Fibroblast of lung (primary cell): ENCODE data around the gene MUS81. TPM values are rescaled to one million over a fixed set of nuclear protein-coding genes. Genes with fewer than 3 reads are reported as not detected.

ENCODE experiments used
- DNase-seq, 2 donors: peaks; one replicate each; pipeline versions ENCODE4 v3.0.0 to v3.0.0-alpha.2; 2010; ENCODE audit warnings: low read depth in 2 of 2
- H2AFZ ChIP-seq: 2 replicates; pipeline ENCODE4 v1.5.1; 2012; ENCODE audit warnings: low read length, control low read depth, inconsistent platforms
- H3K27ac ChIP-seq: 2 replicates; pipeline ENCODE4 v1.5.1; 2011; ENCODE audit warnings: low read length, control low read depth; ENCODE audit not compliant: insufficient read depth
- H3K27me3 ChIP-seq: 2 replicates; pipeline ENCODE4 v1.5.1; 2011; ENCODE audit warnings: mild to moderate bottlenecking, low read length; ENCODE audit not compliant: control insufficient read depth, insufficient read depth
- H3K36me3 ChIP-seq: 2 replicates; pipeline ENCODE4 v1.5.1; 2011; ENCODE audit warnings: low read length; ENCODE audit not compliant: control insufficient read depth, insufficient read depth
- H3K4me1 ChIP-seq: 2 replicates; pipeline ENCODE4 v1.5.1; 2011; ENCODE audit warnings: low read length; ENCODE audit not compliant: control insufficient read depth, insufficient read depth; ENCODE audit errors: extremely low read depth
- H3K4me2 ChIP-seq: 2 replicates; pipeline ENCODE4 v1.5.1; 2011; ENCODE audit warnings: low read length, control low read depth; ENCODE audit not compliant: insufficient read depth; ENCODE audit errors: extremely low read depth
- H3K4me3 ChIP-seq, 4 experiments: fragments of 200-600 bp in 1 of 4; sonication (generic) in 1 of 4; replicated peaks in 1 of 4; 2 replicates each; pipeline ENCODE4 v1.5.1; 2011 to 2016; ENCODE audit warnings: low read length in 4 of 4, low read depth in 3 of 4, mild to moderate bottlenecking in 3 of 4, control low read depth in 2 of 4, inconsistent platforms in 1 of 4, mixed read lengths in 1 of 4; ENCODE audit not compliant: insufficient read depth in 1 of 4; ENCODE audit errors: control extremely low read depth in 1 of 4
- H3K79me2 ChIP-seq: 2 replicates; pipeline ENCODE4 v1.5.1; 2012; ENCODE audit warnings: mild to moderate bottlenecking, low read length, inconsistent platforms; ENCODE audit not compliant: control insufficient read depth, insufficient read depth
- H3K9ac ChIP-seq: 2 replicates; pipeline ENCODE4 v1.5.1; 2011; ENCODE audit warnings: mild to moderate bottlenecking, low read length, control low read depth; ENCODE audit not compliant: insufficient read depth
- H3K9me3 ChIP-seq: 2 replicates; pipeline ENCODE4 v1.5.1; 2012; ENCODE audit warnings: low read depth, low read length; ENCODE audit not compliant: control insufficient read depth, insufficient read depth
- H4K20me1 ChIP-seq: 2 replicates; pipeline ENCODE4 v1.5.1; 2011; ENCODE audit warnings: low read length; ENCODE audit not compliant: control insufficient read depth, insufficient read depth; ENCODE audit errors: extremely low read depth
- EZH2 ChIP-seq: IDR thresholded peaks from 2 replicates; pipeline ENCODE4 v1.5.1; 2012; ENCODE audit warnings: low read length, control low read depth, mild to moderate bottlenecking; ENCODE audit errors: missing control alignments
- polyA plus RNA-seq, 2 donors: library from polyadenylated mRNA; depleted of rRNA in 1 of 2; stranded (reverse) in 1 of 2; unstranded in 1 of 2; fragments of >200 nt; gene quantifications; 2 replicates each; pipeline ENCODE4 v1.2.1, GENCODE V29; 2011 to 2012; ENCODE audit warnings: missing spikeins in 1 of 2
- total RNA-seq: library from RNA; depleted of rRNA; stranded (reverse); fragments of >200 nt; gene quantifications from 2 replicates; pipeline ENCODE4 v1.2.1, GENCODE V29; 2014
- TF ChIP-seq, protein P1 (sequence below), 2 donors: IDR thresholded peaks in 1 of 2; conservative IDR thresholded peaks in 1 of 2; 1 replicate in 1 of 2; 2 replicates in 1 of 2; pipeline ENCODE4 v1.5.1; 2011 to 2012; ENCODE audit warnings: low read length in 2 of 2, control low read depth in 1 of 2, inconsistent platforms in 1 of 2, low read depth in 1 of 2, mild to moderate bottlenecking in 1 of 2

MUS81 gene
- total and polyA plus RNA-seq, 2 donors (not counting 1 experiment from before 2014, with no cell fraction given), result 23.6 to 56.8 TPM

DNA sequence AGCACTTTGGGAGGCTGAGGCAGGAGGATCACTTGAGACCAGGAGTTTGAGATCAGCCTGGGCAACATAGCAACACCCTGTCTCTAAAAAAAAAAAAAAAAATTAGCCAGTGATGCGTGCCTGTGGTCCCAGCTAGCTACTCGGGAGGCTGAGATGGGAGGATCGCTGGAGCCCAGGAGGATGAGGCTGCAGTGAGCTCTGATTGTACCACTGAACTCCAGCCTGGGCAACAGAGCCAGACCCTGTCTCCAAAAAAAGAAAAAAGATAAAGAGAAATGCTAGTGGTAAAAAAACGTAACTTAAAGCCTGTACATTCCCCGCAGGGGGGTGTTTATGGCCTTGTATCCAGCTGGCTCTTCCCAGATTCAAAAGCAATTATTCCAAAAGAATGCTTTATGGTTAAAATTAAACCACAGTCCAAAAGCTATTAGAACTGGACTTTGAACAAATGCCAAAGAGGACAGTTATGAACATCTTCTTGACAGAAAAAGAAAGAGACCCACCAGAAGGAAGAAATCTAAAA lies 42.9 kb upstream of the MUS81 start:
- Histone ChIP-seq H3K79me2 (no peaks in the 10 kb centered on the region), H3K9ac (no peak overlapping the region), H3K27me3 (no peaks in the 10 kb centered on the region), H3K4me2 (peak overlapping the region; percentile 89), H4K20me1 (no peaks in the 10 kb centered on the region), H3K9me3 (no peaks in the 10 kb centered on the region), H2AFZ (peak overlapping the region; percentile 67), H3K4me3 (peak overlapping the region; percentile 52 to 70 (median 66)), H3K36me3 (no peaks in the 10 kb centered on the region), H3K27ac (peak overlapping the region; percentile 9), H3K4me1 (no peaks in the 10 kb centered on the region)
- no peak for TF ChIP-seq EZH2
- TF ChIP-seq, protein P1, sequence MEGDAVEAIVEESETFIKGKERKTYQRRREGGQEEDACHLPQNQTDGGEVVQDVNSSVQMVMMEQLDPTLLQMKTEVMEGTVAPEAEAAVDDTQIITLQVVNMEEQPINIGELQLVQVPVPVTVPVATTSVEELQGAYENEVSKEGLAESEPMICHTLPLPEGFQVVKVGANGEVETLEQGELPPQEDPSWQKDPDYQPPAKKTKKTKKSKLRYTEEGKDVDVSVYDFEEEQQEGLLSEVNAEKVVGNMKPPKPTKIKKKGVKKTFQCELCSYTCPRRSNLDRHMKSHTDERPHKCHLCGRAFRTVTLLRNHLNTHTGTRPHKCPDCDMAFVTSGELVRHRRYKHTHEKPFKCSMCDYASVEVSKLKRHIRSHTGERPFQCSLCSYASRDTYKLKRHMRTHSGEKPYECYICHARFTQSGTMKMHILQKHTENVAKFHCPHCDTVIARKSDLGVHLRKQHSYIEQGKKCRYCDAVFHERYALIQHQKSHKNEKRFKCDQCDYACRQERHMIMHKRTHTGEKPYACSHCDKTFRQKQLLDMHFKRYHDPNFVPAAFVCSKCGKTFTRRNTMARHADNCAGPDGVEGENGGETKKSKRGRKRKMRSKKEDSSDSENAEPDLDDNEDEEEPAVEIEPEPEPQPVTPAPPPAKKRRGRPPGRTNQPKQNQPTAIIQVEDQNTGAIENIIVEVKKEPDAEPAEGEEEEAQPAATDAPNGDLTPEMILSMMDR (conservative IDR thresholded peaks at IDR 0.05 in 1 of 2, IDR thresholded peaks at IDR 0.05 in 1 of 2; ENCODE audit: low read depth in 1 of 2, low read length in 2 of 2), result no peak
- DNase-seq, result peak in 1 of 2 donors; percentile 20

DNA sequence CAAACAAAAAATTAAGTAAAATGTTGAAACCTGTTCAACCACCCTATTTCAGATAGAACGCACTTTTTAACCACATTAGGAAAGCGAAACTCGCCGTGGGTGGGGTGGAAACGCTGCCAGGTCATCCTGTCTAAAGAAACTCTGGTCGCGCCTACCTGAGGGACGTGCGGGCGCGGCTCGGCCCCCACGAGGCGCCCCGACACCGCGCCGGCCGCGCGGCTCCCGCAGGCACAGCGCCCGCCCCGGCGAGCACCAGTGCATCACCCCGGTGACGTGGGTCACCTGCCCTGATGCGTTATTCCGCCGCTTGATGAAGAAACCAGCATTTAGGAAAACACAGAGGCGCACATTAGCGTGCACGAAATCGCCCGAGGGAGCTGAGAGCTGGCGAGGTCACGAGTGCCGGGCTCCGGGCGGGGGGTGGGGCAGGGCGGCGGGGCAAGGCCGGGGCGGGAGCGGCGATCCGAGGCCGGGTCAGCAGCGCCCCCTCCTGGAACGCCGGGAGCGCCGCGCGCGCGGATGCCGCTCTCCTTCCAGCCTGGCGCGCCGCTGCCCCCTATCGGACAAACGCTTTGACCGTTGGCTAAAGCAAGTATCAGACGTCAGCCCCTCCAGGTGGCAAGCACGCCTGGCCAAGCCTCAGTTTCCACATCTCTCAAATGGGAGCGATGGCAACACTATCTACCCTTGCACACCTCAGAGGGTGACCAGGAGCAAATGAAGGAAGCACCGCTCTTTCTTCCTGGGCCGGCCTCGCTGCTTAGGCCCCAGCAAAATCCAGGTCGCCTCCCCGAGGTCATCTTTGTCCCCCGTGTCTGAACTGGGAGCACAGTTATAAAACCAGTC lies 42.2 kb upstream of the MUS81 start:
- H3K79me2 ChIP-seq, result no peaks in the 10 kb centered on the region
- H3K9ac ChIP-seq, result peak overlapping the region; percentile 60
- no peaks in the 10 kb centered on the region for H3K9me3 ChIP-seq
- peak overlapping the region; percentile 67 for H2AFZ ChIP-seq
- H3K4me2 ChIP-seq, result peak overlapping the region; percentile 89
- no peaks in the 10 kb centered on the region for H3K4me1 ChIP-seq
- no peaks in the 10 kb centered on the region for H3K36me3 ChIP-seq
- H4K20me1 ChIP-seq, result no peaks in the 10 kb centered on the region
- peak; percentile 73 to 86 for DNase-seq
- TF ChIP-seq, protein P1 (conservative IDR thresholded peaks at IDR 0.05 in 1 of 2, IDR thresholded peaks at IDR 0.05 in 1 of 2; ENCODE audit: low read depth in 1 of 2, low read length in 2 of 2), result peak; percentile 78 to 92
- TF ChIP-seq EZH2, result no peak
- H3K4me3 ChIP-seq, result peak overlapping the region; percentile 52 to 70 (median 66)
- peak overlapping the region; percentile 9 for H3K27ac ChIP-seq
- no peaks in the 10 kb centered on the region for H3K27me3 ChIP-seq

DNA sequence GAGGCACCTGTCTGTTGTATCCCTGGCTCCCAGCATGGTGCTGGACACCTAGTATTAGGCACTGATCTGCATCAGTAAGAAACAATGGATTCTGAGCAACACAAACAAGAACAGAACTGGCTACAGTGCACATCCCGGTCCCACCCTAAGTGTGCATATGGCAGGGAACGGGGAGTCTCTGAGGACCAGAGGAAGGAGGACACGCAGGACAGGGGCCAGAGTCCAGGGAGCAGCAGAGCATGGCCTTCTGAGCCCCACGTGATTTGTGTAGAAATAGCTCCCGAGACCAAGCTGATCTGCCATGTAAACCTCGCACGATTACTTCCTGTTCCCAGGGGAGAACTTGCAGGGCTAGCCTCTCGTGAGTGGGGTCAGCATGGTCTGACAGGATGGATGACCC lies 39.1 kb upstream of the MUS81 start:
- Histone ChIP-seq H3K9me3 (no peaks in the 10 kb centered on the region), H4K20me1 (no peaks in the 10 kb centered on the region), H3K9ac (no peak overlapping the region), H3K4me2 (no peak overlapping the region), H3K79me2 (no peaks in the 10 kb centered on the region), H3K27ac (no peak overlapping the region), H3K27me3 (no peaks in the 10 kb centered on the region), H2AFZ (no peak overlapping the region), H3K4me1 (no peaks in the 10 kb centered on the region), H3K4me3 (no peak overlapping the region), H3K36me3 (no peaks in the 10 kb centered on the region)
- no peak for TF ChIP-seq EZH2
- TF ChIP-seq, protein P1 (conservative IDR thresholded peaks at IDR 0.05 in 1 of 2, IDR thresholded peaks at IDR 0.05 in 1 of 2; ENCODE audit: low read depth in 1 of 2, low read length in 2 of 2), result no peak
- no peak for DNase-seq
